HepG2 (cell line): ENCODE measurements around the gene ASAP2. TPM values are rescaled to one million over a fixed set of nuclear protein-coding genes. Genes with fewer than 3 reads are reported as not detected.
A peak's percentile ranks its signal among the peaks of the same experiment; 100 is the strongest.

Experiments
- BCL3 ChIP-seq: sonication (generic); formaldehyde crosslinking; IDR thresholded peaks from 2 replicates; pipeline ENCODE4 v1.5.1; 2020; ENCODE audit warnings: mild to moderate bottlenecking, missing genetic modification reagents, moderate library complexity
- BHLHE40 ChIP-seq: IDR thresholded peaks from 2 replicates; pipeline ENCODE4 v1.6.1; 2011; ENCODE audit warnings: low read length, improper control_type of control experiment
- SOX13 ChIP-seq, 3 experiments: fragments of 450-650 bp in 1 of 3; sonication (generic) in 1 of 3; formaldehyde crosslinking in 1 of 3; IDR thresholded peaks in 2 of 3; conservative IDR thresholded peaks in 1 of 3; 2 replicates each; pipeline versions ENCODE4 v1.5.0 to v1.6.1; 2016 to 2020; ENCODE audit warnings: antibody characterized with exemption in 1 of 3, mild to moderate bottlenecking in 1 of 3, missing compliant biosample characterization in 1 of 3, missing genetic modification reagents in 1 of 3, moderate library complexity in 1 of 3
- THAP8 ChIP-seq: sonication (generic); formaldehyde crosslinking; IDR thresholded peaks from 2 replicates; pipeline ENCODE4 v1.5.1; 2020; ENCODE audit warnings: missing genetic modification reagents, mild to moderate bottlenecking, borderline replicate concordance
- THYN1 ChIP-seq: sonication (generic); formaldehyde crosslinking; IDR thresholded peaks from 2 replicates; pipeline ENCODE4 v1.8.1; 2023; ENCODE audit warnings: low read depth, mild to moderate bottlenecking, moderate library complexity, missing genetic modification reagents, borderline replicate concordance
- ZBTB14 ChIP-seq: sonication (generic); formaldehyde crosslinking; IDR thresholded peaks from 2 replicates; pipeline ENCODE4 v1.4.0; 2020; ENCODE audit warnings: missing genetic modification reagents
- ZFP36L2 ChIP-seq: sonication (generic); formaldehyde crosslinking; IDR thresholded peaks from 2 replicates; pipeline ENCODE4 v1.4.0; 2020; ENCODE audit warnings: missing genetic modification reagents
- ZNF549 ChIP-seq: sonication (generic); formaldehyde crosslinking; IDR thresholded peaks from 2 replicates; pipeline ENCODE4 v1.5.0; 2020; ENCODE audit warnings: missing genetic modification reagents
- ZNF816 ChIP-seq: sonication (generic); formaldehyde crosslinking; IDR thresholded peaks from 2 replicates; pipeline ENCODE4 v1.8.0; 2022; ENCODE audit warnings: missing genetic modification reagents, mild to moderate bottlenecking, borderline replicate concordance
- polyA plus RNA-seq, 8 experiments: library from polyadenylated mRNA; depleted of rRNA in 3 of 8; stranded (reverse) in 7 of 8; unstranded in 1 of 8; fragments of >200 nt; fragmentation: Illumina TruSeq in 4 of 8; extraction: Trizol in 4 of 8; gene quantifications; 2 replicates each; pipeline versions ENCODE4 v1.2.1 to v1.2.3, GENCODE V29; 2011 to 2016; ENCODE audit warnings: low read depth in 4 of 8, missing spikeins in 1 of 8, mixed read lengths in 1 of 8; ENCODE audit not compliant: insufficient read depth in 1 of 8
- total RNA-seq, 5 experiments: library from RNA; depleted of rRNA; stranded (reverse); fragments of >200 nt; fragmentation: Illumina TruSeq; extraction: Trizol; gene quantifications; 2 replicates each; pipeline ENCODE4 v1.2.3, GENCODE V29; 2016; ENCODE audit warnings: low read depth in 1 of 5
- TF ChIP-seq, protein P1 (sequence below): sonication (generic); formaldehyde crosslinking; IDR thresholded peaks from 2 replicates; pipeline ENCODE4 v1.5.1; 2020; ENCODE audit warnings: mild to moderate bottlenecking, missing genetic modification reagents
- TF ChIP-seq, protein P2 (sequence below): sonication (generic); formaldehyde crosslinking; IDR thresholded peaks from 2 replicates; pipeline ENCODE4 v1.4.0; 2020; ENCODE audit warnings: mild to moderate bottlenecking, missing genetic modification reagents

The ASAP2 gene
- total and polyA plus RNA-seq, 2 of the 13 experiments (the other 11 are each of a cell fraction or from before 2014, with no cell fraction given), result 7.3 to 22.3 TPM

DNA sequence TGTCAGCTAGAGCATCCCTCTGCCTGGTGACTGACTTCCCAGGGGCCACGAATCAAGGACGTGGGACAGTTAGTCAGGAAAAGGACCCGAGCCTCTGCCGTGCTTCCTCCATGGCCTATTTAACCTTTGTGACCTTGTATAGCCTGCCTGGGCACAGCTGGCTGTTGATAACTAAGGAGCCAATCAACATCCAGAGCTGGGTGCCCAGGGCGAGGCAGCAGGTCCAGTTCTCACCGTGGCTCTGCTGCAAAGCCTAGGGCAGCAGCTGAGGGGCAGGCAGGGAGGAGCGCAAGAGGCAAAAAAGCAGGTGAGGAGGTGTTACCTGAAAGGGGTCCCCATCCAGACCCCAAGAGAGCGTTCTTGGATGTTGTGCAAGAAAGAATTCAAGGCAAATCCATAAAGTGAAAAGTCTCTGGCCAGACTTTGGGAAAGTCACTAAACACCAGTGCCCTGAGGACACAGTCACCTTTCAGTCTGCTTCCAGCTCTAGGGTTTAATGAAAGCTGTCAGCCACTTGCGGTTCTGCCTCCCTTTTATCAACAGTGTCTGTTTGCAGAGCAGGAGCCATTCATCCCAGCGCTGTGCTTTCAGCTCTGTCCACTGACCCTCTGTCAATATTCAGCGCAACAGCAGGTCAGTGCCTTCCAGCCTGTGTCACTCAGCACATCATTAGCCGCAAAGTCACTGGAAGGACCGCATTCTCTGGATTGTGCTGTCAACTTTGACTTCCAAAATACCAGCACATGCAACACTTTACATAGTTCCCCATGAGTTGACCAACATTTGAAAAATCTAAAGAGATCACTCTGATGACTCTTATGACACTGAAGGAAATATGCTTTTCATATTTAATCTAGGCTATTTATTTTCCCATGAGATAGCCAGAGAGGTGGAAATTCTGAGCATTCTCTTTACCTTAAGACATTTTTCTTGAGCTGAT, 38.6 kb upstream of the ASAP2 start (continued):
- TF ChIP-seq BCL3 (CRISPR knock-in tag), result no peak; the same call in 1 of the 2 replicates
- TF ChIP-seq ZBTB14 (CRISPR knock-in tag), result no peak
- no peak for TF ChIP-seq ZNF816 (CRISPR knock-in tag)
- no peak for TF ChIP-seq ZFP36L2 (CRISPR knock-in tag)
- TF ChIP-seq THAP8 (CRISPR knock-in tag), result no peak
- no peak for TF ChIP-seq ZNF549 (CRISPR knock-in tag)
- TF ChIP-seq, protein P1, sequence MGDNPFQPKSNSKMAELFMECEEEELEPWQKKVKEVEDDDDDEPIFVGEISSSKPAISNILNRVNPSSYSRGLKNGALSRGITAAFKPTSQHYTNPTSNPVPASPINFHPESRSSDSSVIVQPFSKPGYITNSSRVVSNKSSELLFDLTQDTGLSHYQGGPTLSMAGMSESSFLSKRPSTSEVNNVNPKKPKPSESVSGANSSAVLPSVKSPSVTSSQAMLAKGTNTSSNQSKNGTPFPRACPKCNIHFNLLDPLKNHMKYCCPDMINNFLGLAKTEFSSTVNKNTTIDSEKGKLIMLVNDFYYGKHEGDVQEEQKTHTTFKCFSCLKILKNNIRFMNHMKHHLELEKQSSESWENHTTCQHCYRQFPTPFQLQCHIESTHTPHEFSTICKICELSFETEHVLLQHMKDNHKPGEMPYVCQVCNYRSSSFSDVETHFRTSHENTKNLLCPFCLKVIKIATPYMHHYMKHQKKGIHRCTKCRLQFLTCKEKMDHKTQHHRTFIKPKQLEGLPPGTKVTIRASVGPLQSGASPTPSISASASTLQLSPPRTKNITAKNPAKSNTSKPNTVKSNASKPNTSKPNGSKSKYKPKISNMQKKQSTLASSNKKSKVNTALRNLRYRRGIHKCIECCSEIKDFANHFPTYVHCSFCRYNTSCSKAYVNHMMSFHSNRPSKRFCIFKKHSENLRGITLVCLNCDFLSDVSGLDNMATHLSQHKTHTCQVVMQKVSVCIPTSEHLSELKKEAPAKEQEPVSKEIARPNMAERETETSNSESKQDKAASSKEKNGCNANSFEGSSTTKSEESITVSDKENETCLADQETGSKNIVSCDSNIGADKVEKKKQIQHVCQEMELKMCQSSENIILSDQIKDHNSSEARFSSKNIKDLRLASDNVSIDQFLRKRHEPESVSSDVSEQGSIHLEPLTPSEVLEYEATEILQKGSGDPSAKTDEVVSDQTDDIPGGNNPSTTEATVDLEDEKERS (CRISPR knock-in tag), result 0 out of 2 replicates have a peak, but pooled peaks have one; percentile 70
- no peak; the same call in 1 of the 2 replicates for TF ChIP-seq BHLHE40
- TF ChIP-seq SOX13 (IDR thresholded peaks at IDR 0.05), result no peak
- peak in 1 of 2 experiments; percentile 83; a peak in 2 of 4 replicates for TF ChIP-seq SOX13 (CRISPR knock-in tag; conservative IDR thresholded peaks at IDR 0.05 in 1 of 2, IDR thresholded peaks at IDR 0.05 in 1 of 2)
- no peak for TF ChIP-seq THYN1 (CRISPR knock-in tag)
- TF ChIP-seq, protein P2, sequence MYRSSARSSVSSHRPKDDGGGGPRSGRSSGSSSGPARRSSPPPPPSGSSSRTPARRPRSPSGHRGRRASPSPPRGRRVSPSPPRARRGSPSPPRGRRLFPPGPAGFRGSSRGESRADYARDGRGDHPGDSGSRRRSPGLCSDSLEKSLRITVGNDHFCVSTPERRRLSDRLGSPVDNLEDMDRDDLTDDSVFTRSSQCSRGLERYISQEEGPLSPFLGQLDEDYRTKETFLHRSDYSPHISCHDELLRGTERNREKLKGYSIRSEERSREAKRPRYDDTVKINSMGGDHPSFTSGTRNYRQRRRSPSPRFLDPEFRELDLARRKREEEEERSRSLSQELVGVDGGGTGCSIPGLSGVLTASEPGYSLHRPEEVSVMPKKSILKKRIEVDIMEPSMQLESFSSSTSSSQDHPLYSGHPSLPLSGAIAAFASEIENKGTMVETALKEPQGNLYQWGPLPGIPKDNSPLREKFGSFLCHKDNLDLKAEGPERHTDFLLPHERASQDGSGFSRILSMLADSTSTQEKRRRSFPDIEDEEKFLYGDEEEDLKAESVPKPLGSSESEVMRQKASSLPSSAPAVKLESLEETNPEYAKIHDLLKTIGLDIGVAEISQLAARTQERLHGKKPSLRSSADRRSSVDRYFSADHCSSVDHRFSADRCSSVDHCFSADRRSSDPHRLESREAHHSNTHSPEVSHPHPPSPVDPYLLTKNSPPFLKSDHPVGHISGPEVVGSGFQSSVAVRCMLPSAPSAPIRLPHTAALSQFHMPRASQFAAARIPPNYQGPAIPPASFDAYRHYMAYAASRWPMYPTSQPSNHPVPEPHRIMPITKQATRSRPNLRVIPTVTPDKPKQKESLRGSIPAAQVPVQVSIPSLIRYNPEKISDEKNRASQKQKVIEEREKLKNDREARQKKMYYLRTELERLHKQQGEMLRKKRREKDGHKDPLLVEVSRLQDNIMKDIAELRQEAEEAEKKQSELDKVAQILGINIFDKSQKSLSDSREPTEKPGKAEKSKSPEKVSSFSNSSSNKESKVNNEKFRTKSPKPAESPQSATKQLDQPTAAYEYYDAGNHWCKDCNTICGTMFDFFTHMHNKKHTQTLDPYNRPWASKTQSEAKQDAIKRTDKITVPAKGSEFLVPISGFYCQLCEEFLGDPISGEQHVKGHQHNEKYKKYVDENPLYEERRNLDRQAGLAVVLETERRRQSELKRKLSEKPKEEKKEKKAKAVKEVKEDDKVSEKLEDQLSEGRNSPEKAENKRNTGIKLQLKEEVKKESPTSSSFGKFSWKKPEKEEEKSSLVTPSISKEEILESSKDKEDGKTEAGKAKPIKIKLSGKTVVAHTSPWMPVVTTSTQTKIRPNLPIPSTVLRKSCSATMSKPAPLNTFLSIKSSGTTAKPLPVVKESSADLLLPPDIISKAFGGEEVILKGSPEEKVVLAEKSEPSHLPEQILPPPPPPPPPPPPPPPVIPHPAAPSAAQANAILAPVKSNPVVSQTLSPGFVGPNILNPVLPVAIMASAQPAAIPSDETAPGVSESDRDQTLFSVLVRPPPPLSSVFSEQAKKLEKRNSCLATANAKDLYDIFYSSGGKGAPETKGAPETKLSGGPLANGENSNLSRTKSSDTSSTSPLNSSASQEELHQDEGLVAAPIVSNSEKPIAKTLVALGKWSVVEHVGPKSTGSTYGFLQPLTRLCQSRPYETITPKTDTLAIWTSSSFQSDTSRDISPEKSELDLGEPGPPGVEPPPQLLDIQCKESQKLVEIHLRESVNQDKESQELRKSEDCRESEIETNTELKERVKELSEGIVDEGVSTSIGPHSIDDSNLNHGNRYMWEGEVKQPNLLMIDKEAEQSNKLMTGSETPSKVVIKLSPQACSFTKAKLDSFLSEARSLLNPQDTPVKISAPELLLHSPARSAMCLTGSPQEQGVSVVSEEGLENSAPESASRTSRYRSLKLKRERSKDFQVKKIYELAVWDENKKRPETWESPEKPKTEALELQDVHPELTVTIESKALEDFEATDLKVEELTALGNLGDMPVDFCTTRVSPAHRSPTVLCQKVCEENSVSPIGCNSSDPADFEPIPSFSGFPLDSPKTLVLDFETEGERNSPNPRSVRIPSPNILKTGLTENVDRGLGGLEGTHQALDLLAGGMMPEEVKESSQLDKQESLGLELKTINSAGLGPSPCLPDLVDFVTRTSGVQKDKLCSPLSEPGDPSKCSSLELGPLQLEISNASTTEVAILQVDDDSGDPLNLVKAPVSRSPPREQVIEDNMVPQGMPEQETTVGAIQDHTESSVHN (CRISPR knock-in tag), result no peak
